Liver (tissue), 3 donors: ENCODE data around the gene TMEM232.

Source experiments
- ATF3 ChIP-seq: IDR thresholded peaks from 2 replicates; pipeline ENCODE4 v1.6.1; 2016; ENCODE audit warnings: antibody characterized with exemption
- GABPA ChIP-seq, 2 donors: IDR thresholded peaks in 1 of 2; conservative IDR thresholded peaks in 1 of 2; 2 replicates each; pipeline ENCODE4 v1.6.1; 2016; ENCODE audit warnings: antibody characterized with exemption in 2 of 2, mild to moderate bottlenecking in 1 of 2, moderate library complexity in 1 of 2
- HNF4A ChIP-seq, 2 donors: conservative IDR thresholded peaks; 2 replicates each; pipeline ENCODE4 v1.6.1; 2016; ENCODE audit warnings: antibody characterized with exemption in 2 of 2, mild to moderate bottlenecking in 2 of 2
- JUND ChIP-seq, 2 donors: IDR thresholded peaks; 2 replicates each; pipeline ENCODE4 v1.6.1; 2016; ENCODE audit warnings: antibody characterized with exemption in 2 of 2
- MAX ChIP-seq: IDR thresholded peaks from 2 replicates; pipeline ENCODE4 v1.6.1; 2016; ENCODE audit warnings: antibody characterized with exemption
- RAD21 ChIP-seq, 2 donors: IDR thresholded peaks; 2 replicates each; pipeline ENCODE4 v1.6.1; 2016; ENCODE audit warnings: antibody characterized with exemption in 2 of 2, mild to moderate bottlenecking in 2 of 2
- REST ChIP-seq: IDR thresholded peaks from 2 replicates; pipeline ENCODE4 v1.6.1; 2016; ENCODE audit warnings: antibody characterized with exemption, mild to moderate bottlenecking
- SP1 ChIP-seq: IDR thresholded peaks from 2 replicates; pipeline ENCODE4 v1.6.1; 2018; ENCODE audit warnings: antibody characterized with exemption, mild to moderate bottlenecking
- YY1 ChIP-seq: IDR thresholded peaks from 2 replicates; pipeline ENCODE4 v1.6.1; 2016; ENCODE audit warnings: antibody characterized with exemption, mild to moderate bottlenecking
- ZBTB33 ChIP-seq: IDR thresholded peaks from 2 replicates; pipeline ENCODE4 v1.6.1; 2016; ENCODE audit warnings: antibody characterized with exemption
- TF ChIP-seq, protein P1 (sequence below): fragments of 150-350 bp; IDR thresholded peaks from 2 replicates; pipeline ENCODE4 v1.5.1; 2017; ENCODE audit warnings: improper control_type of control experiment, low read depth, low read length; ENCODE audit not compliant: missing input control
- donor health status: healthy.
- donor health status: healthy.

DNA sequence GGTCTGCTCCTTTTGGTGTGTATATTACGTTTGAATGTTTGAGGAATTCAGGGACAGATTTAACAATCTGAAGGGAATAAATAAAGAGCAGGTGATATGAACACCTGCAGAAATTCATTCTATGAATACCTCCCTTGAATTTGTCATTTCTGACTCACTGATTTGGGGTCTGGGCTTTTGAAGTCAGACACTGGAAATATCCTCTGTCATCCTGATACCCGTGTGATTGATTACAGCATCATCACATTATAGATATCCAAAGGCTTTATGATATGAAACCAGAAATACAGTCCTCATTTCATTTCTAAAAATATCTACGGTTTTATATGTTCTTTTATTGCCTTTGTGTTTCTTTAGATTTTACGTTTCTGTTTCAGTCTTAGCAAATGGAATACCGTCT, 68.5 kb downstream of the TMEM232 start:
- TF ChIP-seq, protein P1, sequence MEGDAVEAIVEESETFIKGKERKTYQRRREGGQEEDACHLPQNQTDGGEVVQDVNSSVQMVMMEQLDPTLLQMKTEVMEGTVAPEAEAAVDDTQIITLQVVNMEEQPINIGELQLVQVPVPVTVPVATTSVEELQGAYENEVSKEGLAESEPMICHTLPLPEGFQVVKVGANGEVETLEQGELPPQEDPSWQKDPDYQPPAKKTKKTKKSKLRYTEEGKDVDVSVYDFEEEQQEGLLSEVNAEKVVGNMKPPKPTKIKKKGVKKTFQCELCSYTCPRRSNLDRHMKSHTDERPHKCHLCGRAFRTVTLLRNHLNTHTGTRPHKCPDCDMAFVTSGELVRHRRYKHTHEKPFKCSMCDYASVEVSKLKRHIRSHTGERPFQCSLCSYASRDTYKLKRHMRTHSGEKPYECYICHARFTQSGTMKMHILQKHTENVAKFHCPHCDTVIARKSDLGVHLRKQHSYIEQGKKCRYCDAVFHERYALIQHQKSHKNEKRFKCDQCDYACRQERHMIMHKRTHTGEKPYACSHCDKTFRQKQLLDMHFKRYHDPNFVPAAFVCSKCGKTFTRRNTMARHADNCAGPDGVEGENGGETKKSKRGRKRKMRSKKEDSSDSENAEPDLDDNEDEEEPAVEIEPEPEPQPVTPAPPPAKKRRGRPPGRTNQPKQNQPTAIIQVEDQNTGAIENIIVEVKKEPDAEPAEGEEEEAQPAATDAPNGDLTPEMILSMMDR = no peak
- TF ChIP-seq ZBTB33 (no peak), MAX (no peak), ATF3 (no peak), JUND (IDR thresholded peaks at IDR 0.05) (no peak), GABPA (IDR thresholded peaks at IDR 0.05 in 1 of 2, conservative IDR thresholded peaks at IDR 0.05 in 1 of 2) (no peak), SP1 (no peak), HNF4A (conservative IDR thresholded peaks at IDR 0.05) (no peak), RAD21 (IDR thresholded peaks at IDR 0.05) (no peak), REST (no peak), YY1 (no peak)
